A549 treated with Mapracorat at 1 μM for 4 hours (cell line): ENCODE data around the gene NR2C1. TPM values are rescaled to one million over a fixed set of nuclear protein-coding genes. Genes with fewer than 3 reads are reported as not detected.

ENCODE experiments used
- total RNA-seq: library from RNA; stranded (reverse); fragments of 200-300 nt; extraction: Qiagen RNA extraction; gene quantifications from 5 replicates; pipeline ENCODE4 v1.2.3, GENCODE V29; 2022

Gene NR2C1
- total RNA-seq: 22.0 to 26.8 TPM (median 25.7 TPM) in 5 replicates

GRCh38 chr12:95072900-95073697 is at the start of gene NR2C1:
NR2C1 (minus strand) TSS chr12:95073618; CDS start chr12:95067384, 6,234 bp downstream.

GRCh38 chr12:95003213-95003920 is 70.1 kb downstream of the NR2C1 start, which contains the start of gene NDUFA12:
NDUFA12 (minus strand) TSS chr12:95003697; CDS start chr12:95003680, 17 bp downstream.

Other genes with a start within 250 kb of the NR2C1 start
- gene NDUFA12, start 69.9 kb downstream of the NR2C1 start, total RNA-seq: 132 to 193 TPM (median 138 TPM) in 5 replicates
- 10.6 to 16.5 TPM (median 13.5 TPM) in 5 replicates for gene FGD6, start 143.8 kb upstream of the NR2C1 start, total RNA-seq
- 51.4 to 74.3 TPM (median 63.5 TPM) in 5 replicates for gene VEZT, start 144.2 kb upstream of the NR2C1 start, total RNA-seq